DMS79 (cell line): ENCODE results near the gene CCDC175.

Experiments
- DNase-seq: peaks from one replicate; lab custom pipeline; 2025; lab: John Stamatoyannopoulos, UW

Gene CCDC175

DNA sequence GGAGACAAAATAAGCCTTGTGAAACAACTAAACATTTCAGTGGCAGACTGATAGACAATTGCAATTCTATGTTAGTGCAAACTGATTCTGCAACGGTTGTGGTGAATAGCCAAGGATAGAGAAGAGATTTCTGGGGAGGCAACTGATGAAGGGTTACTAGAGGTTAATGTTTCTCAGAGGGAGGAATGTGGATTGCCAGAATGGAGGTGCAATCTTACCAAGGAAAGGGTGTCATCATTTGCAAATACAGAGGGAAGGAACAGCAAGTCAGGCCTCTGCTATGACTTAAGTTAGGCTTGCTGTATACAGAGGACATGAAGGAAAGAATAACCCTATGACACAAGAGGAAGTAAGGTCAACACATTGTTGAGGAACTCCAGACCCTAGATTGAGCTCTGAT, 35.8 kb downstream of the CCDC175 start:
- DNase-seq, result no peak

DNA sequence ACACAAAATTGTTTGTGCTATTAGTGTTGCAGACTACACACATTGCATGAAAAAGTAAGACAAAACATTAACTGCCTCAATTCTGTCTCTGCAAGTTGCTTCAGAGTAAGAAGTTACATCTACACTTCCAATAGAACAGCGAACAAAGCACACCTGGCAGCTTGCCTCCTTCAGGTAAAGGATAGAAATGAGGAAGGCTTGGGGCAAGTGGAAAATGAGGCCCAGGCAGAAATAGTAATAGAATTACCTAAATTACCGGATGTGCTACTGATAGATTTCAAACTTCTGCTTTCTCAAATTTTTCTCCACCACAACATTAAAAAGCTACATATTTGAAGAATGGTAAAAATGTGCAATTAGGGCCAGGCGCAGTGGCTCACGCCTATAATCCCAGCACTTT, 37.7 kb downstream of the CCDC175 start:
- DNase-seq, result no peak

DNA sequence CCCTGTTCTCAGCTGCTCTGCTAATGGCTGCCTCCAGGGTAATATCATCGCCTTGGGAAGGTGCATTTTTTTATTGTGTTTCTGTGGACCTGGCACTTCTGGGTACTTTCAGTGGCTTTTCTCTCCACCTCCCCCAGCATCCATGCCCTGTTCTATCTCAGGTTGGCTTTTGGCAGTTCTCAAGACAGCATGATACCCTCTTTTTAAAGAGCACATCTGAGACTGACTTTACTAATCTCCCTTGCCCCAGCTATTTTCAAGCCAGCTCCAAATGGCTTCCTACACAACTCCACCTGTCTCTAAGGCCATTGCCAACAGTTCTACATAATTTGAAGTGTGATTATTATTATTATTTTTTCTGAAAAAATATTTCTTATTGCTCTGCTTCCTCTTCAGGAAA, 39.1 kb downstream of the CCDC175 start:
- no peak for DNase-seq

- no peak for DNase-seq
Observed at GRCh38 chr14:59534361-59534987, 42.1 kb downstream of the CCDC175 start.

DNA sequence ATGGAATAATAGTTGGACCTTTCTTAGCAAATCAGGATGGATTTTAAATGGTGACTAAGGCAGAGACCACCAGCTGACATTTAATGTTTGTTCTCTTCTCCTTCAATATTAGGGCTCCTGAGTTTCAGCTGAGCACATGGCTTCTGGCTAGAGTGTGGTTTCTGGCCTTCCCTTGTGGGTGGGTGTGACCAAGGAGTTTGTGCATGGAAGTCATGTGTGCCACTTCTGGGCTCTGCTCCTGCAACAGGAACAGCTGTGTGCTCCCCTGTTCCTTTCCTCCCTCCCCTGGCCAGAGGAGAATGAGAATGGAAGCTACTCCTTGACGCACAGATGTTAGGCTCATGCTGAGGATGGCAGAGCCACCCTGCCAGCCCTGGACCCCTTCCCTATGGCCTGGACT, 44.2 kb downstream of the CCDC175 start:
- no peak for DNase-seq

- DNase-seq, result no peak
Observed at GRCh38 chr14:59530349-59530748, 46.3 kb downstream of the CCDC175 start.

GRCh38 chr14:59529189-59529588, 47.4 kb downstream of the CCDC175 start:
- no peak for DNase-seq

GRCh38 chr14:59520224-59520623, 56.4 kb downstream of the CCDC175 start:
- no peak for DNase-seq

- no peak for DNase-seq
Observed at GRCh38 chr14:59511916-59512575, 64.6 kb downstream of the CCDC175 start.

- DNase-seq, result no peak
Observed at GRCh38 chr14:59510966-59511365, 65.6 kb downstream of the CCDC175 start.

- no peak for DNase-seq
Observed at GRCh38 chr14:59510001-59510400, 66.6 kb downstream of the CCDC175 start.

GRCh38 chr14:59509101-59509500, 67.5 kb downstream of the CCDC175 start:
- no peak for DNase-seq

GRCh38 chr14:59507752-59508103, 68.9 kb downstream of the CCDC175 start:
- DNase-seq, result no peak

GRCh38 chr14:59507063-59507751, 69.4 kb downstream of the CCDC175 start:
- peak; percentile 41 for DNase-seq

GRCh38 chr14:59503256-59503655, 73.4 kb downstream of the CCDC175 start:
- DNase-seq, result no peak

DNA sequence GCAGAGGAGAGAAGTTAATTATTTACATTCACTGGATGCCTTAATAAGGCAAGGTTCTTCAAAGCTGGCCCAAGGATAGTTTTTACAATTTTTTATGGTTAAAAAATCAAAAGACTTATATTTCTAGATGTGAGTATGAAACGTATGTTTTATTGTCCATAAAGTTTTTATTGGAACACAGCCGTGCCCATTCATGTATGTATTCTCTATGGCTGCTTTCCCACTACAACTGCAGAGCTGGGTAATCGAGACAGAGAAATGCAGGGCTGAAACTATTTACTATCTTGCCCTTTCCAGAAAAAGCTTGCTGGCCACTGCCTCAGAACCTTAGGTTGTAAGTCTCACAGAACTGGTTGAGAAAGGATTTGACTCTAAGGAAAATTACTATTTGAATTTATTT, 75.9 kb downstream of the CCDC175 start:
- no peak for DNase-seq

- DNase-seq, result no peak
Observed at GRCh38 chr14:59492384-59492783, 84.2 kb downstream of the CCDC175 start.

DNA sequence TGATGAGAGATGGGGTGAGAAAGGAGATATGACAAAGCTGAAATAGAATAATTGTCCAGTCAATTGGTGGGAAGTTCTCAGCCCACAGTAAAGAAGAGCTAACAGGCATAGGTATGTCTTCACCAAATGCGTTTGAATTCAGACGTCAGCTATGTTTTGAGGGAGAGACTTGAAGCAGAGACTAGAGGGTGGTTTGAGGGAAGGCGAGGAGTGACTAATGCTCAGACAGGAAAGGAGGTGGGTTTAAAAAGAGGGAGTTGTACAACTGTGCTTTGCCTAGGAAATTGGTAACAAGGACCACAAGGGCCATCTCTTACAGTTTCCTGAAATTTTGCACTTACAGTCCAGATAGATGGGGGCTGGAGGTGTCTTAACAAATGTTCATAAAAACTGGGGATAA, 85.9 kb downstream of the CCDC175 start:
- no peak for DNase-seq

- peak; percentile 48 for DNase-seq
Observed at GRCh38 chr14:59484639-59485175, 91.9 kb downstream of the CCDC175 start.

- peak; percentile 98 for DNase-seq
Observed at GRCh38 chr14:59483819-59484638, 92.6 kb downstream of the CCDC175 start, which contains the start of the genes JKAMP and L3HYPDH. JKAMP (plus strand) TSS chr14:59484517; CDS start chr14:59484590, 73 bp downstream. L3HYPDH (minus strand) TSS chr14:59484408; CDS start chr14:59484316, 92 bp downstream.

- DNase-seq, result peak; percentile 33
Observed at GRCh38 chr14:59483363-59483762, 93.2 kb downstream of the CCDC175 start.
